GM12872 (cell line): ENCODE data around the gene TMEM178B.

Experiments used
- CTCF ChIP-seq: IDR thresholded peaks from 3 replicates; pipeline ENCODE4 v1.5.1; 2011; ENCODE audit warnings: low read depth, mild to moderate bottlenecking, low read length, moderate library complexity; ENCODE audit not compliant: insufficient read depth

The TMEM178B gene

GRCh38 chr7:141218941-141219340 lies 145.1 kb downstream of the TMEM178B start:
- TF ChIP-seq CTCF: no peak

GRCh38 chr7:141220263-141220880 lies 146.5 kb downstream of the TMEM178B start:
- TF ChIP-seq CTCF: peak; percentile 12; the same call in 1 of the 3 replicates

GRCh38 chr7:141221007-141221612 lies 147.2 kb downstream of the TMEM178B start:
- TF ChIP-seq CTCF: no peak

- TF ChIP-seq CTCF: no peak
These were observed 152.2 kb downstream of the TMEM178B start for GRCh38 chr7:141225916-141226618.

GRCh38 chr7:141227454-141227853 lies 153.6 kb downstream of the TMEM178B start:
- no peak for TF ChIP-seq CTCF

- TF ChIP-seq CTCF: no peak
These were observed 154.6 kb downstream of the TMEM178B start for GRCh38 chr7:141228482-141228881.

GRCh38 chr7:141231018-141231792 lies 157.3 kb downstream of the TMEM178B start:
- TF ChIP-seq CTCF: peak; percentile 38; the same call in 2 of the 3 replicates
